ENCODE results near the gene SPATA31E1.

GRCh38 chr9:87854580-87854955 is 28.1 kb upstream of the SPATA31E1 start:
- TF ChIP-seq TAF1 (IDR thresholded peaks at IDR 0.05; ENCODE audit: borderline replicate concordance, low read depth, low read length): no peak
- TF ChIP-seq CTCF (IDR thresholded peaks at IDR 0.05): no peak
- no peak for TF ChIP-seq POLR2AphosphoS5 (IDR thresholded peaks at IDR 0.05; ENCODE audit: low read depth, low read length)
- no peak for TF ChIP-seq USF2 (IDR thresholded peaks at IDR 0.05; ENCODE audit: borderline replicate concordance, low read depth, low read length)
- TF ChIP-seq NRF1 (IDR thresholded peaks at IDR 0.05; ENCODE audit: low read depth, low read length): no peak
- TF ChIP-seq RXRA (IDR thresholded peaks at IDR 0.05; ENCODE audit: borderline replicate concordance, low read depth): no peak
- no peak for TF ChIP-seq USF1 (IDR thresholded peaks at IDR 0.05; ENCODE audit: borderline replicate concordance, low read depth)
- TF ChIP-seq GABPA (IDR thresholded peaks at IDR 0.05; ENCODE audit: low read depth): no peak
